ENCODE data around the gene KCTD3. TPM values are rescaled to one million over a fixed set of nuclear protein-coding genes. Genes with fewer than 3 reads are reported as not detected.

Gene KCTD3
- total RNA-seq, 1 donor from 2014 or later: 50.5 TPM

DNA sequence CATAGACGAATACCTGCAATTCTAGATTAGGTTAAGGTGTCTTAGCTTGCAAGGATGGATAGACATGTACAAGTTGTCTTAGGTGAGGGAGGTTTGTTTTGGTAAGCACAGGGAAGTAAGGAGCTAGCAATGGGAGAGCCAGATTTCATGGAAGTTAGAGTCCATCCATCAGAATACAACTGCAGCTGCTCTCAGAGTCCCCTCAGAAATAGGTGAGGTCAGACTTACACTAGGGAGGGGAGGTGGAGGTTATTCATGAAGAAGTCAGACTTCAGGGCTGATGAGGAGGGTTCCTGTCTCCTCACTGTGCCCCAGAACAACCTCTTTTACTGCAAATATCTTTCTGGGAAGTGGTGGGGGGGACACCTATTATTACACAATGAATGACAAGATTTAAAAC, 85.3 kb downstream of the KCTD3 start:
- no peaks in the 10 kb centered on the region for H3K9me3 Mint-ChIP-seq
- peaks cover 5% of the 10 kb centered on the region for H3K27me3 Mint-ChIP-seq (ENCODE audit: low read depth)
- no peak overlapping the region for H3K27ac Mint-ChIP-seq
- H3K4me3 Mint-ChIP-seq: no peak overlapping the region
- no peaks in the 10 kb centered on the region for H3K36me3 Mint-ChIP-seq
- TF ChIP-seq, protein P1, sequence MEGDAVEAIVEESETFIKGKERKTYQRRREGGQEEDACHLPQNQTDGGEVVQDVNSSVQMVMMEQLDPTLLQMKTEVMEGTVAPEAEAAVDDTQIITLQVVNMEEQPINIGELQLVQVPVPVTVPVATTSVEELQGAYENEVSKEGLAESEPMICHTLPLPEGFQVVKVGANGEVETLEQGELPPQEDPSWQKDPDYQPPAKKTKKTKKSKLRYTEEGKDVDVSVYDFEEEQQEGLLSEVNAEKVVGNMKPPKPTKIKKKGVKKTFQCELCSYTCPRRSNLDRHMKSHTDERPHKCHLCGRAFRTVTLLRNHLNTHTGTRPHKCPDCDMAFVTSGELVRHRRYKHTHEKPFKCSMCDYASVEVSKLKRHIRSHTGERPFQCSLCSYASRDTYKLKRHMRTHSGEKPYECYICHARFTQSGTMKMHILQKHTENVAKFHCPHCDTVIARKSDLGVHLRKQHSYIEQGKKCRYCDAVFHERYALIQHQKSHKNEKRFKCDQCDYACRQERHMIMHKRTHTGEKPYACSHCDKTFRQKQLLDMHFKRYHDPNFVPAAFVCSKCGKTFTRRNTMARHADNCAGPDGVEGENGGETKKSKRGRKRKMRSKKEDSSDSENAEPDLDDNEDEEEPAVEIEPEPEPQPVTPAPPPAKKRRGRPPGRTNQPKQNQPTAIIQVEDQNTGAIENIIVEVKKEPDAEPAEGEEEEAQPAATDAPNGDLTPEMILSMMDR (IDR thresholded peaks at IDR 0.05; ENCODE audit: unreplicated experiment): no peak
- peaks cover 15% of the 10 kb centered on the region for H3K4me1 Mint-ChIP-seq
- no peak for DNase-seq (ENCODE audit: low spot score in 2 of 2, unreplicated experiment in 2 of 2)

DNA sequence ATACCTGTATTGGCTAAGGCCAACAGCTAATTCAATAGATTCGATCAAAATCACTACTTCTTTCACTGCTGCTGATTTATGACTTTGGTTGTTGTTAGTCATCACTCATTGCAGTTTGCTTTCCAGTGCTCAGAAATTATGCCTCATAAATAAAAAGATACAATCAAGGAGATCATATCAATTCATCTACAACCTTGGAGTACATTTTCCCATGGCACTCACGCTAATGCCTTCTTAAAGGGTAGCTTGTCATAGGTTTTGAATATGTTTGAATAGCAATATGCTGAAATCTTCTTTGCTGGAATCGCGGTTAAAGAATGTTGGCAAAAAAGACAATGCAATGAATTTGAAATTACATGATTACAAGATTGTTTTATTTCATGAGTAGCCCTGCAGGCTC, 89.9 kb downstream of the KCTD3 start:
- H3K4me3 Mint-ChIP-seq: no peak overlapping the region
- peaks cover 2% of the 10 kb centered on the region for H3K4me1 Mint-ChIP-seq
- no peak overlapping the region for H3K27ac Mint-ChIP-seq
- H3K36me3 Mint-ChIP-seq: no peaks in the 10 kb centered on the region
- peaks cover 6% of the 10 kb centered on the region for H3K27me3 Mint-ChIP-seq (ENCODE audit: low read depth)
- TF ChIP-seq, protein P1 (IDR thresholded peaks at IDR 0.05; ENCODE audit: unreplicated experiment): no peak
- DNase-seq (ENCODE audit: low spot score in 2 of 2, unreplicated experiment in 2 of 2): no peak
- no peaks in the 10 kb centered on the region for H3K9me3 Mint-ChIP-seq

DNA sequence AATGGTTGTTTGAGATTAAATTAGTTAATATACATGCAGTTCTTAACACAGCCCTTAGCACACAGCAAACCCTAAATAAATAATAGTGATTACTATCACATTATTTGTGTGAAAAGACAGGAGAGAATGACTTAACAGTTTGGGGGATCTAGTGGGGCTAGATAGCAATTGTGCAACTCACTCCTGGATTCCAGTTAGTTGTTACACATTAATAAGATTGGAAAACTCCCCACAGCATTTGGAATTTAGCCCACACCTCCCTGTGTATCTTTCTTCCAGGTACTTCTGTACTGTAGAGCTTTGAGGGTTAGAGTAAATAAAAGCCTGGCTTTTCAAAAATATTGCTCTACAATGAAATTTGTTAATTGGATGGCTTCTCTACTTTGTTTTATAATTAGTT, 93.2 kb downstream of the KCTD3 start:
- TF ChIP-seq, protein P1 (IDR thresholded peaks at IDR 0.05; ENCODE audit: unreplicated experiment): no peak
- no peaks in the 10 kb centered on the region for H3K36me3 Mint-ChIP-seq
- DNase-seq (ENCODE audit: low spot score in 2 of 2, unreplicated experiment in 2 of 2): no peak
- H3K27ac Mint-ChIP-seq: no peak overlapping the region
- no peaks in the 10 kb centered on the region for H3K4me1 Mint-ChIP-seq
- no peaks in the 10 kb centered on the region for H3K9me3 Mint-ChIP-seq
- H3K27me3 Mint-ChIP-seq (ENCODE audit: low read depth): peaks cover 4% of the 10 kb centered on the region
- H3K4me3 Mint-ChIP-seq: no peak overlapping the region

DNA sequence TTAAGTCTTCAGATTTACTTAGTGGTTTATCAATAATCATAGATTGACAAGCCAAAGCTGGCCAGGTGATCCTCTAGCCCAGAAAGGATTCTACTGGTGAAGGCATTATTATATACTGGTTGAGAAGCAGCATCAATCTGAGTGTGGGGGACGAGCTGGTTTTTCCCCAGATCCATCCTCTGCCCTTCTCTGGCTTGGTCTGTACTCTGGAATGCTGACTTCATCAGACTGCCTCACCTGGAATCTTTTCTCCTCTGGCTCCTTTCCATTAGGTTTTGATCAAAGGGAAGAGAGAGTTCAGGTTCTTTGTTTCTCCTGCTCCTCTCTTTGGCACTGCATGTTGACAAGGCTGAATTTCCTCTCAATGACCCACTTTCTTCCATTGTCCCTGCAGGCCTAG, 93.9 kb downstream of the KCTD3 start:
- H3K36me3 Mint-ChIP-seq: no peaks in the 10 kb centered on the region
- H3K4me3 Mint-ChIP-seq: no peak overlapping the region
- H3K27me3 Mint-ChIP-seq (ENCODE audit: low read depth): peaks cover 4% of the 10 kb centered on the region
- TF ChIP-seq, protein P1 (IDR thresholded peaks at IDR 0.05; ENCODE audit: unreplicated experiment): no peak
- no peaks in the 10 kb centered on the region for H3K9me3 Mint-ChIP-seq
- H3K27ac Mint-ChIP-seq: no peak overlapping the region
- no peaks in the 10 kb centered on the region for H3K4me1 Mint-ChIP-seq
- no peak for DNase-seq (ENCODE audit: low spot score in 2 of 2, unreplicated experiment in 2 of 2)

DNA sequence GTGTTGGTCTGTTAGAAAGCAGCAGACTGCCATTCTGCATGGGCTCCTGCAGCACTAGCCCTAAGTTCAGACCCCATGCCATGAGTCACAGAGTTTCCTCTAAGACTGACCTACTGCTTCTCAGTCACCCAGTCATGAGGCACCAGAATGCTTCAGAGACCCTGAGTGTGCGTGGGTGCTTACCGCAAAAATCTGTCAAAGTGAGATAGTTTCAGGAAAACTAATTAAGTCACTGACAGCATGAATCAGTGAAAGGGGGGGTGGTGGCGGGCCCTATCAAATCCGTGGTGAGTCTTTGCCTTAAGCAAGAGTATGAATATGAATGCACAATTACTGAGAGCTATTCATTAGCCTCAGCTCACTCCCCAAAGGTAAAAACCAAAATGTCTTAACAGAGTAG, 98.1 kb downstream of the KCTD3 start:
- Mint-ChIP-seq H3K9me3 (no peaks in the 10 kb centered on the region), H3K4me3 (no peak overlapping the region), H3K4me1 (peaks cover 2% of the 10 kb centered on the region), H3K36me3 (no peaks in the 10 kb centered on the region), H3K27me3 (ENCODE audit: low read depth) (no peaks in the 10 kb centered on the region), H3K27ac (no peak overlapping the region)
- no peak for DNase-seq (ENCODE audit: low spot score in 2 of 2, unreplicated experiment in 2 of 2)
- TF ChIP-seq, protein P1 (IDR thresholded peaks at IDR 0.05; ENCODE audit: unreplicated experiment): no peak

DNA sequence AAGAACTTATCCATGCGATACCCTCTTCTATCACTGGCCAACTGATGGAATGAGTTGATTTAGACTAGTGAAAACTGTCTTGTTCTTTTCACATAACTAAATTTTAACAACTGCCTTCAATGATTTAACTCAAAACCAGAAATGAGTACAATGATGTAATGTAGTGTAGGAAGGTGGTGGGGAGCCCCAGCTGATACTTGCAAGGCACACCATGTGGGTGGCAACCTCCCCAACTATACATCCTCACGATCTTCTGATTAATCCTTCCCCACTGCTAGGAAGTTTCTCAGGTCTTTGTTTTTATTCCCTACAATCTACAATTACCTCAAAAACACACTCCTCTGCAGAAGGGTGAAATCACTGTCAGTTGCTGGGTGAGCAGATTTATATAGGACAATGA, 100.7 kb downstream of the KCTD3 start:
- H3K27ac Mint-ChIP-seq: no peak overlapping the region
- no peak overlapping the region for H3K4me3 Mint-ChIP-seq
- H3K27me3 Mint-ChIP-seq (ENCODE audit: low read depth): no peaks in the 10 kb centered on the region
- H3K36me3 Mint-ChIP-seq: no peaks in the 10 kb centered on the region
- TF ChIP-seq, protein P1 (IDR thresholded peaks at IDR 0.05; ENCODE audit: unreplicated experiment): no peak
- peaks cover 3% of the 10 kb centered on the region for H3K4me1 Mint-ChIP-seq
- no peaks in the 10 kb centered on the region for H3K9me3 Mint-ChIP-seq
- no peak for DNase-seq (ENCODE audit: low spot score in 2 of 2, unreplicated experiment in 2 of 2)

Data from mesothelial cell of epicardium (in vitro differentiated cells).